Measurements from ENCODE around the gene FLT4. TPM values are rescaled to one million over a fixed set of nuclear protein-coding genes. Genes with fewer than 3 reads are reported as not detected.
"Not testable (repeated sequence)": the region's sequence is repeated elsewhere in the genome, so short reads cannot be mapped to it uniquely, and the experiment has no call there.

FLT4 gene
- total RNA-seq, 1 donor from 2014 or later = under 0.01 TPM

DNA sequence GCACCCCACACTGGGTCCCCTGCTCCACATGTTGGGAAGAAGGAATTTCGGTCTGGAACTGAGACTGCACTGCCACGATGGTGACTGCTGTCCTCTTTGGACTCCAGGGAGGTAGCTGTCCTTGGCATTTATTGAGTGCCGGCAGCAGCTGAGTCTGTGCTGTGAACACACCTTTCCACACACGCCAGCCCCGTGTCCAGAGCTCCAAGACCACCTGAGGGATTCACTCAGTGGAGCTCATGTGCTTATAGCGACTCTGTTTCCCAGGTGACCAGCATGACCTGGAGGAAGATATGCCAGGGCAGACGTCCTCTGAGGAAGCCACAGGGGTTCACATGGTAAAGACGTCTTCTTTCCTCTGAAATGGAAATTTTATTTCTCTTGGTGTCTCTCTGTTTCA, 33.2 kb upstream of the FLT4 start:
- DNase-seq (ENCODE audit: low read depth) (no peak), FAIRE-seq (no peak)
- Histone ChIP-seq H3K27me3 (ENCODE audit: control insufficient read depth, insufficient read depth, low read length) (no peaks in the 10 kb centered on the region), H3K4me3 (ENCODE audit: low read depth, low read length) (no peak overlapping the region), H3K36me3 (ENCODE audit: control insufficient read depth, insufficient read depth, low read length) (no peaks in the 10 kb centered on the region)
- TF ChIP-seq, protein P1, sequence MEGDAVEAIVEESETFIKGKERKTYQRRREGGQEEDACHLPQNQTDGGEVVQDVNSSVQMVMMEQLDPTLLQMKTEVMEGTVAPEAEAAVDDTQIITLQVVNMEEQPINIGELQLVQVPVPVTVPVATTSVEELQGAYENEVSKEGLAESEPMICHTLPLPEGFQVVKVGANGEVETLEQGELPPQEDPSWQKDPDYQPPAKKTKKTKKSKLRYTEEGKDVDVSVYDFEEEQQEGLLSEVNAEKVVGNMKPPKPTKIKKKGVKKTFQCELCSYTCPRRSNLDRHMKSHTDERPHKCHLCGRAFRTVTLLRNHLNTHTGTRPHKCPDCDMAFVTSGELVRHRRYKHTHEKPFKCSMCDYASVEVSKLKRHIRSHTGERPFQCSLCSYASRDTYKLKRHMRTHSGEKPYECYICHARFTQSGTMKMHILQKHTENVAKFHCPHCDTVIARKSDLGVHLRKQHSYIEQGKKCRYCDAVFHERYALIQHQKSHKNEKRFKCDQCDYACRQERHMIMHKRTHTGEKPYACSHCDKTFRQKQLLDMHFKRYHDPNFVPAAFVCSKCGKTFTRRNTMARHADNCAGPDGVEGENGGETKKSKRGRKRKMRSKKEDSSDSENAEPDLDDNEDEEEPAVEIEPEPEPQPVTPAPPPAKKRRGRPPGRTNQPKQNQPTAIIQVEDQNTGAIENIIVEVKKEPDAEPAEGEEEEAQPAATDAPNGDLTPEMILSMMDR (IDR thresholded peaks at IDR 0.05; ENCODE audit: insufficient read depth, low read length, severe bottlenecking) = no peak

DNA sequence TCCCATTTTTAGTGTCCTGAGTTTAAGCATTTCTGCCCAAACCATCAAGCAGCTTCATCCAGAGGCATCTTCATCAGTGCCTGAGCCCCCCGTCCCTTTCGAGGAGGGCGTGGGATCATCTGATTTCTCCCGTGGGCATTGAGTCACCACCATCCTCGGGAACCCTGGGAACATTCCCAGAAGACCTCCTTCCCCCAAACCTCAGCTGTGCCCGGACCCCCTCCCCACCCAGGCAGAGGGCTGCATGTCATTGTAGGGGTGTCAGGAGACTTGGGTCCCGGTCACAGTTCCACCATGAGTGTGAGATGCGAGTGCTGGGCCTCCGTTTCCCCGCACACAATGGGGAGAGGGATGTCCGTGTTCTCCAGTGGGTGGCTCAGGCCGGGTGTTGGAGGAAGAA, 32.6 kb upstream of the FLT4 start:
- not testable (repeated sequence) for H3K27me3 ChIP-seq (ENCODE audit: control insufficient read depth, insufficient read depth, low read length); FAIRE-seq; H3K4me3 ChIP-seq (ENCODE audit: low read depth, low read length)

DNA sequence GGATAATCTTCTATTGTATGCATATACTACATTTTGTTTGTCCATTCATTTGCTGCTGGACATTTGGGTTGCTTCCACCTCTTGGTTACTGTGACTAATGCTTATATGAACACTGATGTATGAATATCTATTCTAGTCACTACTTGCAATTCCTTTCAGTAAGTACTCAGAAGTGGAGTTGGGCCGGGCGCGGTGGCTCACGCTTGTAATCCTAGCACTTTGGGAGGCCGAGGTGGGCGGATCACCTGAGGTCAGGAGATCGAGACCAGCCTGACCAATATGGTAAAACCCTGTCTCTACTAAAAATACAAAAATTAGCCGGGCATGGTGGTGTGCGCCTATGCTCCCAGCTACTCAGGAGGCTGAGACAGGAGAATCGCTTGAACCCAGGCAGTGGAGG, 28.9 kb upstream of the FLT4 start:
- not testable (repeated sequence) for H3K36me3 ChIP-seq (ENCODE audit: control insufficient read depth, insufficient read depth, low read length); H3K4me3 ChIP-seq (ENCODE audit: low read depth, low read length); H3K27me3 ChIP-seq (ENCODE audit: control insufficient read depth, insufficient read depth, low read length); FAIRE-seq; DNase-seq (ENCODE audit: low read depth)

More for the DNA sequence above, 32.6 kb upstream of the FLT4 start:
- not testable (repeated sequence) for DNase-seq (ENCODE audit: low read depth); H3K36me3 ChIP-seq (ENCODE audit: control insufficient read depth, insufficient read depth, low read length)

GRCh38 chr5:180675036-180675635, 25.7 kb upstream of the FLT4 start:
- H3K27me3 ChIP-seq (ENCODE audit: control insufficient read depth, insufficient read depth, low read length) = peaks cover 8% of the 10 kb centered on the region
- H3K36me3 ChIP-seq (ENCODE audit: control insufficient read depth, insufficient read depth, low read length) = no peaks in the 10 kb centered on the region
- no peak overlapping the region for H3K4me3 ChIP-seq (ENCODE audit: low read depth, low read length)
- TF ChIP-seq, protein P1 (IDR thresholded peaks at IDR 0.05; ENCODE audit: insufficient read depth, low read length, severe bottlenecking) = no peak
- FAIRE-seq (peak; percentile 98), DNase-seq (ENCODE audit: low read depth) (no peak)

GRCh38 chr5:180674090-180674475, 24.7 kb upstream of the FLT4 start:
- not testable (repeated sequence) for FAIRE-seq; H3K36me3 ChIP-seq (ENCODE audit: control insufficient read depth, insufficient read depth, low read length); H3K4me3 ChIP-seq (ENCODE audit: low read depth, low read length); DNase-seq (ENCODE audit: low read depth); H3K27me3 ChIP-seq (ENCODE audit: control insufficient read depth, insufficient read depth, low read length)

- no peak for DNase-seq (ENCODE audit: low read depth)
- no peaks in the 10 kb centered on the region for H3K36me3 ChIP-seq (ENCODE audit: control insufficient read depth, insufficient read depth, low read length)
- H3K4me3 ChIP-seq (ENCODE audit: low read depth, low read length) = no peak overlapping the region
- H3K27me3 ChIP-seq (ENCODE audit: control insufficient read depth, insufficient read depth, low read length) = peaks cover 8% of the 10 kb centered on the region
- TF ChIP-seq, protein P1 (IDR thresholded peaks at IDR 0.05; ENCODE audit: insufficient read depth, low read length, severe bottlenecking) = no peak
- FAIRE-seq = no peak
These were observed 24.1 kb upstream of the FLT4 start for GRCh38 chr5:180673371-180674089.

DNA sequence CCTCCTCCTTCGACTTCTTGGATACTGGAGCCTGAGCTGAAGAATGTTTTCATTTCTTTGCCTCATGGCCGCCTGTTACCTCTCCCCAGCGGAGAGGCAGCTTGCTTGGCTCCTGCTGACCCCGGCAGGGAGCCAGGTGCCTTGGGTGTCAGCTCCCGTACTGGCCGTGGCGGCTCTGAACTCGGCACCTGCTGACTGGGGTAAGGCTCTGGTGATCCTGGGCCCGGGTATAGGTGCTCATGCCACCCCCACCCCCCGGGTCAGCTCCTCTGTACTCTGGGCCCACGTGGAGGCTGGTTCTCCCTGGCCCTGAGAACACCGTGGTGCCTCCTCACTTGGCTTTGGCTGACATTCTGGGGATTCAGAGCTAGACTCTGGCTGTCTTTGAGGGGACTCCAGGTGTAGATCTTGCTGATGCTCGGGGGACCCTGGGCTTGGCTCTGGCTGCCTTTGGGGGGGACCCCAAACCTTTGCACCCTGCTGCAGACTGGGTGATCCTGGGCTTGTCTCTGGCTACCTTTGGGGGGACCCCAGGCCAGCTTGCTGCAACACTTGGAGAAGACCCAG, 22.6 kb upstream of the FLT4 start:
- H3K4me3 ChIP-seq (ENCODE audit: low read depth, low read length); H3K36me3 ChIP-seq (ENCODE audit: control insufficient read depth, insufficient read depth, low read length); FAIRE-seq; DNase-seq (ENCODE audit: low read depth); H3K27me3 ChIP-seq (ENCODE audit: control insufficient read depth, insufficient read depth, low read length): not testable (repeated sequence)

Measured in bronchial epithelial cell (primary cell).